Naive thymus-derived CD4-positive, alpha-beta T cell (primary cell): ENCODE results near the gene SLC24A2. TPM values are rescaled to one million over a fixed set of nuclear protein-coding genes. Genes with fewer than 3 reads are reported as not detected.

Source experiments
- ATAC-seq: fragments of 150-1000 bp; cut with Tn5 transposase; 2 replicates; pipeline ENCODE4 v1.10.0; 2021; ENCODE audit warnings: mild to moderate bottlenecking, moderate library complexity
- CTCF ChIA-PET: fragments of 350-600 bp; sonication (Branson Sonifier 250); formaldehyde crosslinking; loops from one replicate; lab custom pipeline; 2021; ENCODE audit warnings: antibody characterized with exemption; lab: Charles Lee
- POLR2A ChIA-PET: fragments of 350-600 bp; sonication (Branson Sonifier 250); formaldehyde crosslinking; loops from one replicate; lab custom pipeline; 2021; ENCODE audit warnings: antibody characterized with exemption, inconsistent platforms; lab: Charles Lee
- DNase-seq, 9 donors: peaks; one replicate each; pipeline versions ENCODE4 v3.0.0 to v3.0.0-alpha.2; 2020 to 2022; ENCODE audit warnings: mixed read lengths in 1 of 9
- H3K27ac ChIP-seq: one replicate; pipeline ENCODE4 v1.7.0; 2013; ENCODE audit warnings: mild to moderate bottlenecking, low read depth, low read length, moderate library complexity
- H3K27me3 ChIP-seq, 2 donors: one replicate each; pipeline ENCODE4 v1.7.0; 2013; ENCODE audit warnings: low read length in 2 of 2, mild to moderate bottlenecking in 2 of 2, moderate library complexity in 2 of 2; ENCODE audit not compliant: control insufficient read depth in 2 of 2, insufficient read depth in 2 of 2
- H3K36me3 ChIP-seq, 3 experiments: 1 replicate in 2 of 3; 2 replicates in 1 of 3; pipeline ENCODE4 v1.7.0; 2013; ENCODE audit warnings: low read length in 3 of 3, mild to moderate bottlenecking in 3 of 3, moderate library complexity in 1 of 3; ENCODE audit not compliant: insufficient read depth in 3 of 3, control insufficient read depth in 2 of 3
- H3K4me1 ChIP-seq, 2 donors: one replicate each; pipeline ENCODE4 v1.7.0; 2013; ENCODE audit warnings: low read length in 2 of 2, mild to moderate bottlenecking in 2 of 2, moderate library complexity in 1 of 2; ENCODE audit not compliant: control insufficient read depth in 2 of 2, insufficient read depth in 2 of 2
- H3K4me3 ChIP-seq: 2 replicates; pipeline ENCODE4 v1.7.0; 2013; ENCODE audit warnings: mild to moderate bottlenecking, low read length
- H3K9me3 ChIP-seq, 3 experiments: 1 replicate in 2 of 3; 2 replicates in 1 of 3; pipeline ENCODE4 v1.7.0; 2013; ENCODE audit warnings: low read length in 3 of 3; ENCODE audit not compliant: control insufficient read depth in 2 of 3
- H3K27ac Mint-ChIP-seq, 9 donors: one replicate each; pipeline ENCODE4 v1.8.0; 2020 to 2022; ENCODE audit warnings: mixed read lengths in 9 of 9, mild to moderate bottlenecking in 8 of 9, moderate library complexity in 5 of 9, inconsistent platforms in 2 of 9
- H3K27me3 Mint-ChIP-seq, 5 donors: one replicate each; pipeline ENCODE4 v1.8.0; 2021 to 2022; ENCODE audit warnings: mixed read lengths in 5 of 5, mild to moderate bottlenecking in 1 of 5
- H3K36me3 Mint-ChIP-seq, 5 donors: one replicate each; pipeline ENCODE4 v1.8.0; 2020 to 2022; ENCODE audit warnings: mixed read lengths in 5 of 5, mild to moderate bottlenecking in 3 of 5, inconsistent platforms in 1 of 5
- H3K4me1 Mint-ChIP-seq, 7 donors: one replicate each; pipeline ENCODE4 v1.8.0; 2020 to 2022; ENCODE audit warnings: mixed read lengths in 7 of 7, mild to moderate bottlenecking in 3 of 7, inconsistent platforms in 1 of 7
- H3K4me3 Mint-ChIP-seq, 10 donors: one replicate each; pipeline ENCODE4 v1.8.0; 2020 to 2022; ENCODE audit warnings: mild to moderate bottlenecking in 10 of 10, mixed read lengths in 10 of 10, moderate library complexity in 6 of 10, inconsistent platforms in 2 of 10
- H3K9me3 Mint-ChIP-seq, 11 donors: one replicate each; pipeline ENCODE4 v1.8.0; 2020 to 2022; ENCODE audit warnings: mixed read lengths in 11 of 11, mild to moderate bottlenecking in 4 of 11, inconsistent platforms in 1 of 11, moderate library complexity in 1 of 11
- intact Hi-C, 2 donors: fragments of 100-400 bp; cut with micrococcal nuclease; formaldehyde crosslinking; loops; one replicate each; pipeline ENCODE4 v1.15.1; 2023
- polyA plus RNA-seq, 2 donors: library from polyadenylated mRNA; unstranded; fragments of 300-500 nt; fragmentation: Illumina TruSeq; gene quantifications; one replicate each; pipeline ENCODE4 v1.2.3, GENCODE V29; 2021
- total RNA-seq, 6 experiments: library from RNA in 5 of 6; stranded (reverse) in 5 of 6; gene quantifications; 1 replicate in 5 of 6; 2 replicates in 1 of 6; pipeline ENCODE4 v1.2.3 and lab custom pipeline; 2021 to 2026

SLC24A2 gene
- total and polyA plus RNA-seq, 7 experiments from 2014 or later: 0.11 TPM; not detected in 6

DNA sequence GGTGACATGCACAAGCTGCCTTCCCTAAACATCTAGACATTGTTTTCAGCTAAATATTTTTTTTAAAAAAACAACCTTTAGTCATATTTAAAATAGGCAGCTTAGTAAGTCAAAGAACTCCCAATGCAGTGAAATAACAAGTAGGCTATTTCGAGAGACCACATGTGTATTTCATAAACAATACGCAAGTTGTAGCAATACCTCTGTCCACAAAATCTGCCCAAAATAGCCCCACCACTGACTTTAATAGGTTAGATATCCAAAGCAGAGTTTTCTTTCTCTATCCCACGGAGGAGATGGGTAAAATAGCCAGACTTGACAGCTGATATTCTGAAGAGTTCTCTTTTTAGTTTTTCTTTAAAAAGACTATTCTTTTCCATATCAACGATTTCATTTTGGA, 1.2 kb downstream of the SLC24A2 start:
- H3K9me3 ChIP-seq: no peaks in the 10 kb centered on the region
- H3K36me3 Mint-ChIP-seq: no peaks in the 10 kb centered on the region
- H3K27ac ChIP-seq: no peak overlapping the region
- H3K27me3 Mint-ChIP-seq: peaks cover 37 to 73% (median 50%) of the 10 kb centered on the region in 5 donors
- CTCF ChIA-PET: no interaction called here
- intact Hi-C loops: loop anchor here in 1 of 2 donors (10.0 kb wide), 1 partner anchor 73 kb away; no protein-coding TSS in a partner anchor
- peaks cover 0 to 2% (median 0%) of the 10 kb centered on the region in 7 donors for H3K4me1 Mint-ChIP-seq
- DNase-seq: no peak
- POLR2A ChIA-PET: no interaction called here
- no peak for ATAC-seq
- H3K9me3 Mint-ChIP-seq: peaks cover 0 to 8% (median 0%) of the 10 kb centered on the region in 11 donors
- H3K36me3 ChIP-seq: no peaks in the 10 kb centered on the region
- no peak overlapping the region for H3K4me3 ChIP-seq
- H3K27ac Mint-ChIP-seq: no peak overlapping the region
- no peaks in the 10 kb centered on the region for H3K4me1 ChIP-seq
- no peak overlapping the region for H3K4me3 Mint-ChIP-seq
- H3K27me3 ChIP-seq: no peaks in the 10 kb centered on the region

DNA sequence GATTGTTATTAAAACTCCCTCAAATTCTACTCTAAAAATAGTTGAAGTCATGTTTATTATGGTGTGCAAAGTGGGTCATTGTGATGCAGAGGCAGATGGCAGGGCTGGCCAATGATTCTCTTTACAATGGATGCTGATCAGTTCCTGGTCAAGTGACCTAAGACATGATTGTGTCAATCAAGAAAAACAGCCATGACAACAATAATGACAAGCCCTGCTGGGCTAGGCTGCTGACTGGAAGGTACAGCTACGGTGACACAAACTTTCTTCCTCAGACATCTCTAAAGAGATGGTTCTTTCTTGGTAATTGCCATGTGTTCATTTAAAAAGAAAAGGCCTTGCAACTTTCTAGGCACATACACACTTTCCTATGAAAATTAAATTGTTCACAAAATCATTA, 3.6 kb downstream of the SLC24A2 start:
- POLR2A ChIA-PET: no interaction called here
- no peaks in the 10 kb centered on the region for H3K36me3 ChIP-seq

DNA sequence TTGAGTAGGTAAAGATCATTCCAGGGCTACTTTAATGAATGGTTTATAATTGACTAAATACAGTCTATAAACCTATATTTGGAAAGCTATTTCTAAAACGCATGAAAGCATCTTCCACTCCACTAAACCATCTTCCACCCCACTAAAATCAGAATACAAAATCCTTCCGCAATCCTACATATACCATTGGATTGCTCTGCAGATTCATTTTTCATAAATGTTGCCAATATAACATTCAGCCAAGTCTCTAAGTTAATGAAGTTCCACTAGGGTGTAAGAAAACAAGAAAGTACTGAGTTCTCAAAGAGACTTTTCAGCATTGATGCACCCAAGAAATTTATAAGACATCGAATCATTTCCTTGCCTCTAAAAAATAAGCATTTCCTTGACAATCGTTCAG, 4.7 kb downstream of the SLC24A2 start:
- Histone ChIP-seq H3K4me3 (no peak overlapping the region), H3K27me3 (no peaks in the 10 kb centered on the region), H3K9me3 (no peaks in the 10 kb centered on the region), H3K27ac (no peak overlapping the region), H3K36me3 (no peaks in the 10 kb centered on the region), H3K4me1 (no peaks in the 10 kb centered on the region)
- ATAC-seq (no peak), DNase-seq (no peak)
- Mint-ChIP-seq H3K36me3 (no peaks in the 10 kb centered on the region), H3K4me3 (no peak overlapping the region), H3K9me3 (peaks cover 0 to 5% (median 0%) of the 10 kb centered on the region in 11 donors), H3K27ac (no peak overlapping the region), H3K27me3 (peaks cover 33 to 55% (median 38%) of the 10 kb centered on the region in 5 donors), H3K4me1 (peaks cover 0 to 2% (median 0%) of the 10 kb centered on the region in 7 donors)
- CTCF ChIA-PET: interaction anchor here (0.9 kb wide), 1 partner anchor 20 kb away, joined by 4 read pairs; no protein-coding TSS in a partner anchor
- POLR2A ChIA-PET: no interaction called here
- intact Hi-C loops: loop anchor here in 1 of 2 donors (10.0 kb wide), 1 partner anchor 69 kb away; no protein-coding TSS in a partner anchor

More for the DNA sequence above, 3.6 kb downstream of the SLC24A2 start:
- Histone ChIP-seq H3K27me3 (no peaks in the 10 kb centered on the region), H3K4me3 (no peak overlapping the region), H3K4me1 (no peaks in the 10 kb centered on the region), H3K27ac (no peak overlapping the region), H3K9me3 (no peaks in the 10 kb centered on the region)
- H3K27me3 Mint-ChIP-seq: peaks cover 39 to 66% (median 43%) of the 10 kb centered on the region in 5 donors
- intact Hi-C loops: loop anchor here in 1 of 2 donors (10.0 kb wide), 1 partner anchor 70 kb away; no protein-coding TSS in a partner anchor
- CTCF ChIA-PET: no interaction called here
- DNase-seq: no peak
- H3K27ac Mint-ChIP-seq: no peak overlapping the region
- H3K4me3 Mint-ChIP-seq: no peak overlapping the region
- no peaks in the 10 kb centered on the region for H3K36me3 Mint-ChIP-seq
- ATAC-seq: no peak
- H3K4me1 Mint-ChIP-seq: peaks cover 0 to 2% (median 0%) of the 10 kb centered on the region in 7 donors
- H3K9me3 Mint-ChIP-seq: peaks cover 0 to 2% (median 0%) of the 10 kb centered on the region in 11 donors

GRCh38 chr9:19783500-19783899, 5.3 kb downstream of the SLC24A2 start:
- Histone ChIP-seq H3K27ac (no peak overlapping the region), H3K27me3 (no peaks in the 10 kb centered on the region), H3K9me3 (no peaks in the 10 kb centered on the region), H3K4me3 (no peak overlapping the region), H3K36me3 (no peaks in the 10 kb centered on the region), H3K4me1 (no peaks in the 10 kb centered on the region)
- DNase-seq (no peak), ATAC-seq (no peak)
- peaks cover 0 to 9% (median 0%) of the 10 kb centered on the region in 11 donors for H3K9me3 Mint-ChIP-seq
- no peak overlapping the region for H3K27ac Mint-ChIP-seq
- POLR2A ChIA-PET: no interaction called here
- peaks cover 31 to 55% (median 42%) of the 10 kb centered on the region in 5 donors for H3K27me3 Mint-ChIP-seq
- H3K4me3 Mint-ChIP-seq: no peak overlapping the region
- H3K4me1 Mint-ChIP-seq: peaks cover 0 to 2% (median 0%) of the 10 kb centered on the region in 7 donors
- no peaks in the 10 kb centered on the region for H3K36me3 Mint-ChIP-seq
- CTCF ChIA-PET: interaction anchor here (0.9 kb wide), 1 partner anchor 21 kb away, joined by 4 read pairs; no protein-coding TSS in a partner anchor
- intact Hi-C loops: loop anchor here in 1 of 2 donors (10.0 kb wide), 1 partner anchor 69 kb away; no protein-coding TSS in a partner anchor

- Histone ChIP-seq H3K27me3 (no peaks in the 10 kb centered on the region), H3K27ac (no peak overlapping the region), H3K9me3 (no peaks in the 10 kb centered on the region), H3K36me3 (no peaks in the 10 kb centered on the region), H3K4me3 (no peak overlapping the region), H3K4me1 (no peaks in the 10 kb centered on the region)
- intact Hi-C loops: loop anchor here in 1 of 2 donors (10.0 kb wide), 1 partner anchor 67 kb away; no protein-coding TSS in a partner anchor
- no peak for DNase-seq
- H3K36me3 Mint-ChIP-seq: no peaks in the 10 kb centered on the region
- peaks cover 18 to 43% (median 33%) of the 10 kb centered on the region in 5 donors for H3K27me3 Mint-ChIP-seq
- no peak for ATAC-seq
- no peak overlapping the region for H3K4me3 Mint-ChIP-seq
- no peaks in the 10 kb centered on the region for H3K4me1 Mint-ChIP-seq
- ChIA-PET POLR2A (no interaction called here), CTCF (no interaction called here)
- no peak overlapping the region for H3K27ac Mint-ChIP-seq
- peaks cover 0 to 9% (median 0%) of the 10 kb centered on the region in 11 donors for H3K9me3 Mint-ChIP-seq
These were observed 6.8 kb downstream of the SLC24A2 start for GRCh38 chr9:19782005-19782404.

DNA sequence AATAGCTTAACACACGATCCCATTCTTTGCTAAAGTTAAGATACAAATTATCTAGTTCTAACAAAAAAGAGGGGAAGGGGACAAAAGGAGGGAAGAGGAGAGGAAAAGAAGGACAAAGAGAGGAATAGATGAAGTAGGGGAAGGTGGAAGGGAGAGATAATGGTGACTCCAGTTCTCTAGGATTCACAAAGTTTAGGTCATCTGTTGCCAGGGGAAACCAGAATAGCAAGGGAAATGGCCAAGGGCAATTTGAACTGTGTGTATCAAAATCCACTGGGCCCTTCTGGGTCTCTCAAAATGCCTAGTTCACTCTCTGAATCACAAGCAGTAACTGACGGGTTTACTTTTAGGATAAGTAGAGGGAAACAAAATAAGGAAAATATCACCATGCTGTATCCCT, 7.6 kb downstream of the SLC24A2 start:
- intact Hi-C loops: loop anchor here in 1 of 2 donors (10.0 kb wide), 1 partner anchor 66 kb away; no protein-coding TSS in a partner anchor
- Mint-ChIP-seq H3K9me3 (peaks cover 0 to 9% (median 0%) of the 10 kb centered on the region in 11 donors), H3K27ac (no peak overlapping the region), H3K4me1 (no peaks in the 10 kb centered on the region), H3K27me3 (peaks cover 15 to 36% (median 26%) of the 10 kb centered on the region in 5 donors), H3K36me3 (no peaks in the 10 kb centered on the region), H3K4me3 (no peak overlapping the region)
- CTCF ChIA-PET: no interaction called here
- ATAC-seq (no peak), DNase-seq (no peak)
- no peaks in the 10 kb centered on the region for H3K27me3 ChIP-seq
- H3K9me3 ChIP-seq: no peaks in the 10 kb centered on the region
- H3K27ac ChIP-seq: no peak overlapping the region
- POLR2A ChIA-PET: no interaction called here
- no peaks in the 10 kb centered on the region for H3K36me3 ChIP-seq
- no peaks in the 10 kb centered on the region for H3K4me1 ChIP-seq
- H3K4me3 ChIP-seq: no peak overlapping the region

- no peak overlapping the region for H3K4me3 Mint-ChIP-seq
- no peak overlapping the region for H3K27ac Mint-ChIP-seq
- Histone ChIP-seq H3K9me3 (peaks cover 0 to 5% (median 0%) of the 10 kb centered on the region in 3 experiments), H3K4me1 (no peaks in the 10 kb centered on the region), H3K36me3 (no peaks in the 10 kb centered on the region), H3K4me3 (no peak overlapping the region), H3K27me3 (peaks cover 3 to 4% of the 10 kb centered on the region in 2 donors), H3K27ac (no peak overlapping the region)
- ChIA-PET POLR2A (no interaction called here), CTCF (no interaction called here)
- DNase-seq (no peak), ATAC-seq (no peak)
- intact Hi-C loops: no loop called here
- no peaks in the 10 kb centered on the region for H3K36me3 Mint-ChIP-seq
- peaks cover 4 to 20% (median 13%) of the 10 kb centered on the region in 5 donors for H3K27me3 Mint-ChIP-seq
- H3K4me1 Mint-ChIP-seq: no peaks in the 10 kb centered on the region
- H3K9me3 Mint-ChIP-seq: peaks cover 0 to 4% (median 0%) of the 10 kb centered on the region in 11 donors
These were observed 17.4 kb downstream of the SLC24A2 start for GRCh38 chr9:19771446-19771845.
